ENCODE results near the gene SDF4. TPM values are rescaled to one million over a fixed set of nuclear protein-coding genes. Genes with fewer than 3 reads are reported as not detected.

The SDF4 gene
- total and polyA plus RNA-seq, 2 of the 8 experiments (the other 6 are each of a cell fraction or from before 2014, with no cell fraction given), result 45.5 to 75.6 TPM

DNA sequence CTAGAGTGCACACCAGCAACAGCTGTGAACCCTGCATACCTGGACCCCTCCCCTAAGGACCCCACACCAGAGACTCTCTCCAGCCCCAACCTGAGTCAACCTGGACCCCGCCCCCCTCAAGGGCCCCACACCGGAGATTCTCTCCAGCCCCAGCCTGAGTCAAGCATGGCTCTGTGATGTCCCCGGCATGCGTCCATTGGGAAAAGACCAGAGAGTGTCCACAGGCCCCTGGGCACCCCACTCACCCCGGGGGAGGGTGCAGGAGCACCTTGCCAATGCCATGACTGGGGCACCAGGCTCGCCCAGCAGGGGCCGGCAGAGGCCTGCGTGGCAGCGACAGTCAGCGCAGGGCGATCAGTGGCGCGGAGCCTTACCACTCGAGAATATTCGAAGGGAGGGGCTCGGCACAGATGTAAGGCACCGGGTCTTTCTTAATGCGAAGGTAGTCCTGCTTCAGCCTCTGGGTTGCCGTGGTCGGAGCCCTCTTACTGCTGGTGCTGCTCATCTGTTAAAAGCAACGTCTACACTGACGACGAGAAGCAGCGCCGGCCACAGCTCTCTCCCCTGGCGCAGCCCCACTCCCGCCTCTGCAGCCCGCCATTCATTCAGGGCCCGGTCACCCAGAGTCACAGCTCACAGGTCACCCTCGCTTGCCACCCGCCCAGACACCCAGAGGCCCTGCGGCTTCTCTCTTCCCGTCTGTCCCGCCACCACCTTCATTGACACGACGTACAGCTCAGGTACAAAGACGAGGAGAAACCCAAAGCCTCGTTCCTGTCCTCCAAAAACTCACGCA, 35.9 kb upstream of the SDF4 start (continued):
- TF ChIP-seq, protein P1, sequence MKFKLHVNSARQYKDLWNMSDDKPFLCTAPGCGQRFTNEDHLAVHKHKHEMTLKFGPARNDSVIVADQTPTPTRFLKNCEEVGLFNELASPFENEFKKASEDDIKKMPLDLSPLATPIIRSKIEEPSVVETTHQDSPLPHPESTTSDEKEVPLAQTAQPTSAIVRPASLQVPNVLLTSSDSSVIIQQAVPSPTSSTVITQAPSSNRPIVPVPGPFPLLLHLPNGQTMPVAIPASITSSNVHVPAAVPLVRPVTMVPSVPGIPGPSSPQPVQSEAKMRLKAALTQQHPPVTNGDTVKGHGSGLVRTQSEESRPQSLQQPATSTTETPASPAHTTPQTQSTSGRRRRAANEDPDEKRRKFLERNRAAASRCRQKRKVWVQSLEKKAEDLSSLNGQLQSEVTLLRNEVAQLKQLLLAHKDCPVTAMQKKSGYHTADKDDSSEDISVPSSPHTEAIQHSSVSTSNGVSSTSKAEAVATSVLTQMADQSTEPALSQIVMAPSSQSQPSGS (IDR thresholded peaks at IDR 0.05; ENCODE audit: low read length), result no peak
- TF ChIP-seq NANOG (IDR thresholded peaks at IDR 0.05; ENCODE audit: insufficient read depth, low read depth, low read length, poor library complexity, severe bottlenecking) (no peak), ASH2L (IDR thresholded peaks at IDR 0.05; ENCODE audit: low read length) (no peak), EP300 (IDR thresholded peaks at IDR 0.05; ENCODE audit: borderline replicate concordance in 1 of 2, low read depth in 2 of 2, low read length in 2 of 2) (no peak), RFX5 (IDR thresholded peaks at IDR 0.05; ENCODE audit: borderline replicate concordance, low read depth, low read length) (no peak), KDM4A (IDR thresholded peaks at IDR 0.05; ENCODE audit: low read depth, low read length, severe bottlenecking) (no peak)

Data from H1 (cell line).